HG03457 (cell line): Measurements from ENCODE around the gene PGLYRP1.

ENCODE experiments used
- ATAC-seq: cut with Tn5 transposase; IDR thresholded peaks from one replicate; pipeline ENCODE4 v1.9.1; 2021; ENCODE audit warnings: moderate number of reproducible peaks; ENCODE audit not compliant: unreplicated experiment

The PGLYRP1 gene

DNA sequence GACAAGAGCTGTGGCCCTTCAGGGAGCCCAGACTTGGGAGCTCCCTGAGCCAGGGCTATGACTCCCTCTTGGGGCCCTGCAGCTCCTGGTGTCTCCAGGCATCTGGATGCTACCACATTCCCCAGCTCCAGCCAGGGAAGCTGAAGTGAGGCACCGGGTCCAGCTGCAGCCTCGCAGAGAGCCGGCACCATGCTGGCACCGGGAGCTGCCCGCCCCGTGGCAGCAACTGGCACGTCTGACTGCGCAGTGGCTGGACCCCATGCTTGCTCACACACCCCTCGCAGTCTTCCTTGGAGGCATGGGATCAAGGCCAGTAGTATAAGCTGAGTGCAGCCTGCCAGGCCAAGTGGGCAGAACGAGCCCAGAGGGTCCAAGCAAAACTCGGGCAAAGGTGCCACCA is 10.5 kb upstream of the PGLYRP1 start:
- ATAC-seq = no peak

DNA sequence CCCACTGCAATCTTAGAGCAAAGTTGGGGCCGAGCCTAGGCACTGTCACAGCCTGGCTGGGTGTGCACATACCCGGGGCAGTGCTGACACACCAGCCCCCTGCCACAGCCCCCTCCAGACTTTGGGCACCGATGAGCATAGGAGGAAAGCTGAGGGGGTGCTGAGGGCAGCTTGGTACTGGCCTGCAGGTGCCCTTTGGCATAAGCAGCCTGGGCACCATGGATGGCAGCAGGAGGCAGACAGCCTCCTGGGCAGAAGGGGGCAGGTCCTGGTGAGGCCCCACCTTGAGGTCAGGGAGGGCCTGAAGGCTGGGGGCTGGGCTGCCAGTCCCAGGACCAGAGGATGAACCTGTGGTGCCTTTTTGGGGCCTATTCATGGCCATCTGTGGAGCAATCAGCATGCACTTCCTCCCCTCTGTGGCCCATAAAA is 9.8 kb upstream of the PGLYRP1 start:
- ATAC-seq = no peak

DNA sequence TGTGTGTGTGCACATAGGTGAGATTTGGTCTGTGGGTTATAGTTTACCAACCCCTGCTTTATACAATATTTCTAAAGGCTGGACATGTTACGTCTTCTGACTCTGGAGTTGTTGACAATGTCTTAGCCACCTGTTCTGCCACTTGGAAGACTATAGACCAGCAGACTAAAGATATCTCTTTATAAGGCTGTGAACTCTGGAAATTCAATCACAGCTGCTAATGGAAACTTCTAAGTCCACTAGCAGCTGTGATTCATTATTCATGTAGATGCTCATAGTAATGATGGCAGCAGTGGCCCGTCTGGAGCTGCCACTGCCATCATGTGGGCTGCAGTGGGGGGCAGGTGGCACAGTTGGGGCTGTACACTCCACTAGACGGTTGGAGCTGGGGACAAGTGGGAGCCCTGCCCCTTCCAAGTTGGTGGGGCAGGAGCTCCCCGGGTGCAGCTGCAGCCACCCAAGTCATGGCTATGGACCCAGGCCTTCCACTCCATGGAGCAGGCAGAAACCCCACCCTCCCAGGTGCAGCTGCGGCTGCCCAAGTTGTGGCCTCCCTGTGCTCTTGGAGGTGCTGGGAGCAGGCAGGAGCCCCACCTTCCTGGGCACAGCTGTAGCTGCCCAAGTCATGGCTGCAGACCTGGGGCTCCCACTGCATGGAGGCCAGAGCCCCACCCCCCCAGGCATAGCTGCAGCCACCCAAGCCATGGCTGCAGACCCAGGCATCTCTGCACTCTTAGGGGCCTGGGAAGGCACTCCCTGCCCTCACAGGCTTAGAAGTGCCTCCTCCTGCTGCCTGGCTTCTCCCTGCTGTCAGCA is 9.1 kb upstream of the PGLYRP1 start:
- no peak for ATAC-seq

DNA sequence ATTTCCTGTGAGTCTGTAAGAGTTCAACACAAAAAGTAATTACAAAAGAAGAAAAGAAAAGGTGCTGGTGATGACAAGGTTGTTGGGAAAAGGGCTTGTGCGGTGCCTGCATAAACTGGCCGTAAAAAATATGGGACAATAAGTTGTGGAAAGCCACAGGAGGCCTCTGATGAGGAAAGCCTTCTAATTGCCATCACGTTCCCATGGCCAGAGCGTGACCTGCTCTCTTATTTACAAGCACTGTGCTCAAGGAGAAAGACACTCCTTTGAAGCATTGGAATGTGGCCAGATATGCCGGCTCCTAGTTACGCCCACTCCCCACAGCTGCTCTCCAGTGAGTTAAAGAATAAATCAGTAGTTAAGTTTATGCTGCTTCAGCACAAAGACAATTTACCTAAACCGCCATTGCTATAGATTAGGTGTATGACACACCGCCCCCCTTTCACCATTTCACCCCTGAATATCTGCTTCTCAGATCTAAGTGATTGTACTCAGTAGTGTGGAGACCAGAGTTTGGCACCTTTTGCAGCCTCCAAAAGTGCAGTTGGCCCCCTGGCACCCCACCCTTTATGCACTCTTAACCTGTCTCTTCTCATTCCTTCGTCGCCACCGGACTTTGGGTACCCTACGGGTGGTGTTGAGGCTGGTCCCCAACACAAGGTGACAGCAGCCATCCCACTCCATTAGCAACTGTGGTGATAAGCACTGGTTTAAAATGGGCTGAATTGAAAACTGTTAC is 8.1 kb upstream of the PGLYRP1 start:
- no peak for ATAC-seq

DNA sequence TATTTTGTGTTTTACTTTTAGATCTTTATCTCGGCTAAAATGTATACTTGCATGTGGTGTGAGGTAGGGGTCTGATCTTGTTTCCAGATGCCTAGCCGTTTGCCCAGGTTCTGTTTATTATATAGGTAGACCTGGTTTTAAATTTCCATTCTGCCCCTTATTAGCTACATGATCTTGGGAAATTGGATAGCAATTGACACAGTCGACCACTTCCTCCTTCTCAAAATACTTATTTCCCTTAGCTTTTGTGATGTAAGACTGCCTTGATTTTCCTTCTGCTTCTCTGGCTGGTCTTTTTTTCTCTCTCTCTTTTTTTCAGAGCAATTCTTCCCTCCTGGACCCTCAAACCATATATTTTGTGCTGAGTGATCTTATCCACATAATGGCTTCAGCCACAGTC is 3.0 kb upstream of the PGLYRP1 start:
- ATAC-seq = no peak

DNA sequence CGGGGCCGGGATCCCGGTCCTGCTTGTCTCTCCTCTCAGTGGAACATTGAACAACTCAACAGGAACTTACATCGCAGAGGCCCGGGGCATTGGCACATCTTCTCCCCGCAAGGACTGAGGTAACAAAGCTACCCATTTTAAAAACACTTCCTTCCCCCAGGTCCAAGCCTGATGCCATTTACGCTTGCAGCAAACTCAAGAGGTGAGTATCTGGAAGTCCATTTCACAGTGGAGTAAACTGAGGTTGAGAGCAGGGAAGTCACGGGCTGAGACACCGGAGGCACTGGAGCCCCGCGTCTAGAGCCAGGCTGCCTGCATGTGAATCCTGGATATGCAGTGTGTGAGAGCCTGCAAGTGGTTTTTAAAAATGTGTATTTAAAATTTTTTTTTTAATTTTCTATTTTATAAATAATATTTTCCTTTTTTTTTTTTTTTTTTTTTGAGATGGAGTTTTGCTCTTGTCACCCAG is 492 bp upstream of the PGLYRP1 start:
- no peak for ATAC-seq

DNA sequence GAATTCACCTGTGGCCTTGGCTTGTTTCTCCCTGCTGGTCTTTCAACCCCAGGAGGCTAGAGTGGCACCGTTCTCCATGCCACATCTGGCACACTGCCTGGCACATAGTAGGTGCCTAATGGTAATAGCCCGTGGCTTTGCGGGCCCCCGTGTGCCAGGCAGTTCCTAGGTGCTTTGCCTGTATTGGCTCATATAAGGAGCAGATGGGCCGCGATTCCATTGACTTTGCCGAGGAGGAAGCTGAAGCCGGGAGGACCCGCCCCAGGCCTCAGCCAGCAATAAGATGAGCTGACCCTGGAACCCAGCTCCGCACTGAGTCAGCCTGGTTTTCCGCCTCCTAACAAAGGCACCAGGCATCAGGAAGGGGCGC is 807 bp downstream of the PGLYRP1 start:
- no peak for ATAC-seq

DNA sequence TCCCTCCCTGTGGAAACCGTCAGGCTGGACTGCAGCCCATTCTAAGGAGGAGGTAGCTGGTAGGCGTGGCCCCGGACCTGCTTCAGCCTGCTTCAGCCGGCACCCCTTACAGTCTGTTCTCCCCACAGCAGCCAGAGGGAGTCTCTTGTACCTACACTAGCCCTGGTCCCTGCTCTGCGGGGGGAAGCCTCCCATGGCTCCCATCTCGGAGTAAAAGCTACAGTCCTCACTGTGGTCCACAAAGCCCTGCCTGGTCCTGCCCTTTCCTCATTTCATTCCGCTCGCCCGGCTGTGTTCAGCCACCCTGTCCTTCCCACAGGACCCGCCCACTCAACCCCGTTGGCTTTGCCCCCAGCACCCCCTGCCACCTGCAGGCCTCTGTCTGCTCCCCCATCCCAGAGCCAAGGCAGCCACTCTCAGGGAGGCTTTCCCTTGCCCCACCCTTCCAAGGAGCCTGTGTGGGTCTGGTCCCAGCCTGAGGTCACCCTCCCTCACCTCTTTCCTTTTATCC is 1.3 kb downstream of the PGLYRP1 start:
- ATAC-seq = no peak

DNA sequence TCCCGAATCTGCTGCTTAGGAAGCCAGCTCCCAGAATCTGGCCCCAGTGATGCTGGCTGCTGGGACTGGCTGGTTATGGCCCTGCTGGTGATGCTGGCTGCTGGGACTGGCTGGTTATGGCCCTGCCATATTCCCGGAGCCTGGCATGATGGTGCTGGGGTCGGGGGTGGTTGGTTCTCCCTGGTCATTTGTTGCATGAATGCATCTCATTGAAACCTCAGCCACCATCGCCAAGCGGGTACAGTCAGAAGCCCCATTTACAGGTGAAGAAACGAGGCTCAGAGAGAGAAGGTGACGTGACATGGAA is 2.1 kb downstream of the PGLYRP1 start:
- no peak for ATAC-seq

DNA sequence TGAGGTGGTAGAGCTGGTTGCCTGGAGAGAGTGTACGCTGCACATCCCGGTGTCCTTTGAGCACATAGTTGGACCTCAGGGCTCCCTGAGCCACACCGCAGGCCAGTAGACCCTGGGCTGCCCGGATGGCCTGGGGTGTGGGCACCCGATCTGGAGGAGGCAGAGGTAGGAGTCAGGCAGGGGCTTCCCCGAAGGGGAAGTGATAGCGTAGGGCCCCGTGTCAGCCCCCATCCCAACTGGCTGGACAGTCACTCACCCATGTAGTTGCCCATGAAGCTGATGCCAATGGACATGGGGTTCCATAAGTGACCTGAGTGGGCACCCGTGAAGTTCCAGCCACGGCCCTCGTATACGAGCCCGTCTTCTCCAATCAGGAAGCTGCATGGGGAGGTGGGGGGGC is 3.6 kb downstream of the PGLYRP1 start:
- no peak for ATAC-seq

DNA sequence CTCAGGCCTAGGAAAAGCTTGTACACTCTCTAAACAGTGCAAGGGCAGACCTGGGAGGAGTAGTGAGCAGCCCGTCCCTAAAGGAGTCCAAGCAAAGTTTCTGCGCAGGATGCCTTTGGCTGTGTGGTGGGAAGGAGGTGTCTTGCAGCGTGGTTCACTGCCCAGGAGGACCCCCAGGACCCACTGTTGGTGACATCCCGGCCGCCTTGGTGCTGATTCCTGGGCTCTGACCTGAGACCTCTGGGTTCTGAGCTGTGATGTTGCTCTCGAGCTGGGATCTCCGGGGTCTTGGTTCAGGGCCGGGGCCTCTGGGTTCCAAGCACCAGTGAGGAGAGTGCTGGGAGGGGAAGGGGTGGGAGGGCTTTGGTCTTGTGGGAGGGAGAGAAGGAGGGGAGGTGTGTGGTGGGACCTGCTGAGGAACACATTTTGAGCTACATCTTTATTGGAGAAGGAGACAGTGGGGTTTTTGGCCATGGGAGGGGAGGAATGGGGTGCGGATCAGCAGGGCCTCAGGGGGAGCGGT is 4.1 kb downstream of the PGLYRP1 start:
- no peak for ATAC-seq

DNA sequence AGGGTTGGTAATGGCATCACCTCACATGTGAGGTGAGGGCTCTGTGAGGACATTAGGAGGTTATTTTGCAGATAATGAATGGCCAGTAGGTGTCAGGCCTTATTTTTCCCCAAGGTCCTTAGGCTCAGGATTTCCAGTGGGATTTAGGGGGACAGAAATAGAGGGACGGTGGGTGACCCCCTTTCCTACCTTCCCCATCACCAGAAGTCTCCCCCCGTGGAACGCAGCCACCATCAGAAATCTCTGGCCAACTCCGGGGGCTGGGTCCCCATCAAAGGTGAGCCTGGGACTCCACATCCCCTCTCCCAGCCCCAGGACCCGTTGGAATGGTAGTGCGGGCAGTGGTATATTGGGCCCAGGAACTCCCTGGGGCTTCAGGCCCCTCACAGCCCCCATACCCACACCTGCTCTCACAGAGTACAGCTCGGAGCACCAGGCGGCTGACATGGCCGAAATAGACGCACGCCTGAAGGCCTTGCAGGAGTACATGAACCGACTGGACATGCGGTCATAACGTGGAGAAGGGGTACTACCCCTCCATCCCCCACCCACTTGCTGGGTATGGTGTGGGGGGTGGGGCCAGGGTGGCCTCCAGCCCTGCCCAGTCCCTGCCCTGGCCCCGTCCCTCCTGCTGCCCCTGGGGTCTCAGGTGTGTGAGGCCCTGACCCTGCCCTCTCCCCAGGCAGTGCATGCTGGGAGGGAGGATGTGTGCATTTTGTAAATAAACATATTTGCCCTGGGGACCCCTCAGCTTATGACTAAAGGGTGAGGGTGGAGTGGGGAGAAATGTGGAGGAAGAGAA is 4.8 kb downstream of the PGLYRP1 start:
- ATAC-seq = no peak

DNA sequence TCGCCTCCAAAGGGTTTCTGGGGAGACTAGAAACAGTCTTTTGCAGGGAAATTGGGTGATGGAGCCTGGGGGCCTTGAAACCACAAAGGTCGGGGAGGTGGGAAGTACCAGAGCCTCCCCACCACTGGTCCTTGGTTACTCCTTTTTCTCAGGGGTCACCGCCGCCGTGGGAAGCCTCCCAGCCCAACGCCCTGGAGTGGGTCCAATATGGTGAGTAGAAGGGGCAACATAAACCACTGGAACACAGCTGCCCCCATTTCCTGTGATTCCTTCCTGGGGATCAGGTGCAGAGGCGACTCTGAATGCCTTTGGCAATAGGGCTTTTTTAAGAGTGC is 5.8 kb downstream of the PGLYRP1 start:
- no peak for ATAC-seq

DNA sequence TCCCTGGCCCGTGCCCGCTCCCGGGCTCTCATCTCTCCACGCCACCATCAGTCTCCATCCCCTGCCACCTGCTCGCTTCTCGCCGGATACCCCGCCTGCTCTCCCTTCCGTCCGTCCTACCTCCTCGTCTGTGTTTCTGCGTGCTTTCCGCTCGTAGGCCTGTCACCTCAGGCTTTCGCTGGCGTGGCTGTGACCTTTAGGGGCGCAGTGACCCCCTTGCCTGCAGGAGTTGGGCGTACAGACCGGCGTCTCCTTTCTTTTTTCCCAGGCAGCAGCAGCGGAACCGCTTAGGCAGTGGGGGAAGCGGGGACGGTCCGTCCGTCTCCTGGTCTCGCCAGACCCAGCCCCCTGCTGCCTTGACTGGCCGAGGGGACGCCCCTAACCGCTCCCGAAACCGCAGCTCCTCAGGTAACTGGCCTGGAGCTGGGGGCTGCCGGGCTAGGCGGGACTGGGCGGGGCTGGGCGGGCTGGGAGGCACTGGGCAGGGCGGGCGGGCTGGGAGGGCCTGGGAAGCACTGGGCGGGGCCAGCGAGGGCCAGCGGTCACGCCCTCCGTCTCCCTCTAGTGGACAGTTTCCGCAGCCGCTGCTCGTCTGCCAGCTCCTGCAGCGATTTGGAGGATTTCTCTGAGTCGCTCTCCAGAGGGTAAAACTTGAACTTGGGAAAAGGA is 6.3 kb downstream of the PGLYRP1 start:
- no peak for ATAC-seq

DNA sequence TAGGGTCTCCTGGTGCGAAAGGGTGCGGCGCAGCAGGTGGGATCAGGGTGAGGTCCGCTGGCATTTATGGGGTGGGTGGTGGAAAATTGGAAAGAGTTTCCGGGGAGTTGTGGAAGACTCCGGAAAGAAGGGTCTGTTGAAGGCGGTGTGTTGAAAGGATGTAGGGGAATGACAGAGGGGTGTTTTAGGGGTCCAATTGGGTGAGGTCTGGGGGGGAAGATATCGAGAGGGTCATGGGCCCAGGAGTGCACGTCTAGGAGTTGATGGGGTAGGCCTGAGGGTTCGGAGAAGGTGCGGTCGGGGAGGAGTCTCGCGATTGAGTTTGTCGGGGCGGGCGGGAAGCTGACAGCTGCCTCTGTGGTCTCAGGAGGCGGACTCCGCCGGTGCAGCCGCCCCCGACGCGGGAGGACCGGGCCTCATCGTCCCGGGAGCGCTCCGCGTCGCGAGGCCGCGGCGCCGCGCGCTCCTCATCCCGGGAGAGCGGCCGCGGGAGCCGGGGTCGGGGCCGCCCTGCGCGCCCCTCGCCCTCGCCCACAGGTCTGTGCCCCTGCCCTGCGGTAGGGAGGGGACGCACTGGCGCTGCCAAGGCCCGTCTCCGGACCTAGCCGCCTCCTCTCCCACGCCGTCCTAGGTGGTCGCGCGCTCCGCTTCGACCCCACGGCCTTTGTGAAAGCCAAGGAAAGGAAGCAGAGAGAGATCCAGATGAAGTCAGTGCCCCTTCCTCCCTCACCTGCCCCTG is 7.0 kb downstream of the PGLYRP1 start:
- ATAC-seq = no peak

DNA sequence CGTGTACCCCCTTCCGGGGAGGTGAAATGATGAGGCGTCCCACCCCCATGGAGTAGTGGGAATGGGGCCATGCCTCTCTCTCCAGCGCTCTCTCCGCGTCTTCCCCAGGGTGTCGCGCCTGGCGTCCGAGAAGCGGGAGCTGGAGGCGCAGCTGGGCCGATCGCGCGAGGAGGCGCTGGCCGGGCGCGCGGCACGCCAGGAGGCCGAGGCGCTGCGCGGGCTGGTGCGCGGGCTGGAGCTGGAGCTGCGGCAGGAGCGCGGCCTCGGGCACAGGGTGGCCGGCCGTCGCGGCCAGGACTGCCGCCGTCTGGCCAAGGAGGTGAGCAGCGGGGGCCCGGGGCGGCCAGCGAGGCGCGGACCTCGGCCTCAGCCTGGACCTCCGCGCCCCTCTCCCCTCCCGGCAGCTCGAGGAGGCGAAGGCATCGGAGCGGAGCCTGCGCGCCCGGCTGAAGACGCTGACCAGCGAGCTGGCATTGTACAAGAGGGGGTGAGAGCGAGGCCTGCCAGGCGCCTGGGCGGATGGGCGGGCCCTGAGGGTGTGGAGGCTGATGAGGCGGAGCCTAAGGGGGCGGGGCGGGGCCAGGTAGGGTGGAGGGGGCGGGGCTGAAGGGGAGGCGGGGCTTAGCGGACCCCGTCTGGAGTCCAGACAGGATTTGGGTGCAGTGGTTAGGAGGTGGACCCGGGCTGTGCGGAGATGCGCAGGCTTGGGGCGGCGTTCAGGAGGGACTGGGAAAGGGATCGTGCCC is 7.7 kb downstream of the PGLYRP1 start:
- no peak for ATAC-seq

DNA sequence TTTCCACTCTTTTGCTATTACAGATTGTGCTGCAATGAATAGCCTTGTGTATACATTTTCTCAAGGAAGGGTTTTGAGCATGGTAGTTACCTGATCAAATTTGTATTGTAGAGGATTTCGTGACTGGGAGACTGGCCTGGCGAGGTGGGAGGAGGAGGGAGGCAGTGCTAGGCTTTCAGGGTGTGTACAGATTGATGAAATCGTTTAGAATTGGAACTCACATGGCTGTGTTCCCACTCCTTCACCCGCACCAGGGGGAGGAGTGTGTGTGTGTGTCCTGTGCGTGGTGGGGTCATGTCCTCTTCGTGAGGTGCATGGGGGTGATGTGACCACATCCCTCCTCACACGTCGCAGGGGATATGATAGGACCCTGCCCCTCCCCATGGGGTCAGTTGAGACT is 8.3 kb downstream of the PGLYRP1 start:
- no peak for ATAC-seq

DNA sequence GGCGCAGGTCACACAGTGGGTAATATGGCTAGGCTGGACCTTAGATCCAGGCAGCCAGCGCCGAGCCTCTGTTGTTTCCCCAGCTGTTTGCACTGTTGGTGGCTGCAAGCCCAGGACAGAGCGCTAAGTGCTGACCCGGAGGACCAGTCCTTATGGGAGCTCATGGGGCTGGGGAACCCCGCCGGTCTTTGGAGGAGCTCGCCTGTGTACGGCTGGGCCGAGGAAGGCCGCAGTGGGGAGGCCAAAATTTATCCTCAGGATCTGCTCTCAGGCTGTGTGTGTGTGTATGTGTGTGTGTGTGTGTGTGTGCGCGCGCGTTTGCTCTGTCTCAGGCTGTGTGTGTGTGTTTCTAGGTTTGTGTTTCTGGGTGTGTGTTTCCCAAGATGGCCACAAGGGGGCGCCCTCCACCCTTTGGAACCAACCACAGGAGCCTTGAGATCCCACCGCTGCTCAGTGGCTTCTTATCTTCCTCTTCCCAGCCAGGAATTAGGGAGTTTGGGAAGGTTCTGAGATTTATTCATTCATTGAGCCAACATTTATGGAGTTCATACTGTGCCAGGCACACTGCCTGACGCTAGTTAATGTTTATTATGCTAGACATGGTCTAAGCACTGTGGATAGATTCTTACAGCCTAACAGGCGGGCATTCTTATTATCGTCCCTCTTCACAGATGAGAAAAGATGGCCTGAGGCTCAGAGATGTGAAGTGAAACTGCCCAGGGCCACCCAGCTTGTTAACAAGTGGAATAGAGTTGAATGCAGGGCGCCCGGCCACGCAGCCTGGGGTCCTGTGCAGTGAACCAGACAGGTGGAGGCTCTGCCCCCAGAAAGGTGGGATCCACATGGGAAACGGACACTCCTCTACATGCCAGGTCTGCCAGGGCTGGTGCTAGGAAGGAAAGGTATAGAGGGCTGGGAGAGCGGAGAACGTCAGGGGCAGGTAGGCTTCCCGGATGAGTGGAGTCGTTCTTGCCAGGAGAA is 13.0 kb downstream of the PGLYRP1 start:
- ATAC-seq = no peak
